ENCODE results near the gene VWA8.

VWA8 gene

DNA sequence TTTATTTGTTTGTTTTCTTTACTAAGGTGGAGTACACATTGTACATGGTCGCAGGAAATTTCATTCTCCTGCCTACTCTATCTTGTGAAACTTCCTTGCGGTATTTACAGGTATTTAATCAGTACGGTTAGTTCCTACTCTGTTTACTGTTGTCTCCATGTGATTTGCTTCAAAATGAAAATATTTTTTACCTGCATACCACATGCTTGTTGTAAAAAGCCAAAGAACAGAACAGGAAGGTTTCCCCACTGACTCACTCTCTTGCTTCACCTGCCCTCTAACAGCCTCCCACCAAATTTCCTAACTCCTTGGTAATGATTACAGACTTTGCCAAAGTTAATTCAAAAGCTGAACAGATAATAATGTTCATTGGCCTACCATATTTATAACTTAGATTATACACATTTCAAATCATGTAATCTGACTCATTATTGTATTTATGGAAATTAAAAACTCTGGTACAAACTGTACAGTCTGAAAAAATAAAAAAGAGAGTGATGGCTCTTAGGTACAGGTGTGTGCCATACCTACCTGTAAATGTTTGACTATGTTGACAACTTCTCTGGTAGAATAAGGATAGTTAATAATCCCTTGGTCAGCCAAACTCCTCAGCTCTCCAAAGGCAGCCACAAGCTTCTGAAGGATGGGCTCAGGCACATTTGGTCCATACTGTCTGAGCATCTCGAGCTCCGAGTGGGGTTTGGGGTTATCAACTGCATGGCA lies 239.9 kb downstream of the VWA8 start:
- DNase-seq = no peak

DNA sequence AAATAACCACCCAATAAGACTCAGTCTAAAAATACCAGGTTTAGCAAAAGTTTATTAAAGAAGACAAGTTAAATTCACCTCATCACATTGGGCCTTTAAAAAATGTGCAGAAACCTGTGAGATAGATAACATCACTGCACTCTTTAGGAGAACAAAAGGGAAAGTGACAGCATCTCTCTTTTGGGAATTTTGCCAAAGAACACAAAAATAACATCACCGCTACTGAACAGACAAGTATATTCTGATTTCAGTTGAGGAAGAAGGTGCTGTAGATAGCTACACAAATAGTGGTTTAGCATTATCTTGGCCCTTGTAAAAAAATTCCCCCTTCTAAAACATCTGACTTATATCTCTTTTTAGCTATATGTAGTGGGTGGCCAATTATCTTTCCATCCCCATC lies 244.7 kb downstream of the VWA8 start:
- DNase-seq = no peak

GRCh38 chr13:41713405-41713804 lies 247.5 kb downstream of the VWA8 start:
- DNase-seq = no peak

DNA sequence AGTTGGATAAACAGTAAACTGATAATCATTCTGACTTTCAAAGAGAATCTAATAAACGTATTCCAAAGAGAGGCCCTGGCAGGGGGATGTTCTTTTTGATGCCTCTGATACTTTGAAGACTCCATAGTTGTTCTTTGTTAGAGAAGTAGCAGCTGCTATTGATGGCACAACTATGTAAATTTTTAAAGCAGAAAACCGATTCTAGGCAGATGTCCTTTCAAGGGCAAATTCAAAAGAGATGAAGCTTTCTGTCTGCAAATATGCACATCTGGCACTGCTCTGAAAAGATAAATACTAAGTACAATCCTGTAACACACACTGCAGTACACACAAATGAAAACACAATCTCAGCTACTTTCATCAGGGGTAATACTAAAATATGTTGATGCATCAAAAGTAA lies 250.1 kb downstream of the VWA8 start:
- DNase-seq = no peak

DNA sequence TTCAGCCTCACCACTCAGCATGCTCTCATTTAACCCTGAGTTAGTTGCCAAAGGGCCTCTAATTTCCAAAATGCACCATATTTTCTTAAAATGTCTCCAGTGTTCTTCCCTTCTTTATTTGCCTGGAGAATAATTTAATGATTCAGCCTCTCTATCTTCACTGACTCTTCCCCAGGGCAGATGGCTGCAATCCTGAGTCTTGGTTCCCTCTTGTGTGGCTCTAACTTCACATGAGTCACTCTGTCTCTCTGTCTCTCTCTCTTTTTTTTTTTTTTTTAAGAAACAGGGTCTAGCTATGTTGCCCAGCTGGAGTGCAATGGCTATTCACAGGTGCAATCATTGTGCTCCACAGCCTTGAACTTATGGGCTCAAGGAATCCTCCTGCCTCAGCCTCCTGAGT lies 251.4 kb downstream of the VWA8 start:
- no peak for DNase-seq

GRCh38 chr13:41708713-41709112 lies 252.2 kb downstream of the VWA8 start:
- DNase-seq = no peak

- DNase-seq = no peak
These were observed 253.6 kb downstream of the VWA8 start for GRCh38 chr13:41707194-41707821.

DNA sequence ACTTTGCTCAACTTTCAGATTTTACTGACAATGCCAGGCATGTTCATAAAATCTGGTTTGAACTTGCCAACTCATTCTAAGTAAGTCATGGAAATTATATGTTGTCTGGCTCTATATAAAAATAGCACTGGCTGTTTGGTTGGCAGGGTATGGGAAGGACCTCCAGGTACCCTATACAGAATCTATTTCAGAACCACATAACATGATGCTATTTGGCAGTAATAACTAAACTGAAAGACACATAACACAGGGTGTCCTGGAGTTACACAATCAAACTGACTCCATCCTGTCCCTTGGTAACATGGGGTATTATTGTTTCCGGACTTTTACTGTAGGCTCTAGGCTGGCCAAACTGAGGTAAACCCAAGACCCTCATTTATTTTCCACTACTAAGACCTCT lies 254.8 kb downstream of the VWA8 start:
- no peak for DNase-seq

- no peak for DNase-seq
These were observed 258.4 kb downstream of the VWA8 start for GRCh38 chr13:41702540-41702939.

DNA sequence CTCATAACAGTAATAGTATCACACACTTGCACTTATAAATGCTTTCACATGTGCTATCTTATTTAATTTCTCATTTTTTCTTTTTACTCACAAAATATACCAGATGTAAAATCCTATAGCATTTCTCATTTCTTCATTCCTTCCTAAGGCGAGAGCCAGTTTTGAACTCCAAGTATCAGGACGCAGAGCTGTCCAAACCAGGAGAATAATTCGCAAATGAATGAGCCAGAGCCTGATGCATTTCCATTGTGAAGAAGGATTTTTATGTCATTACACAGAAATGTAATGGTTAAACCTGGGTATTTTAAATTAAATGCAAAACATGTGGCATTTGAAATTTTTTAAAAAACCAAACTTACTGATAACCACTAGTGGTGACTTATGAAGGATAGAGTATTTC lies 259.2 kb downstream of the VWA8 start:
- DNase-seq = no peak

- DNase-seq = no peak
These were observed 260.1 kb downstream of the VWA8 start for GRCh38 chr13:41700790-41701310.

DNA sequence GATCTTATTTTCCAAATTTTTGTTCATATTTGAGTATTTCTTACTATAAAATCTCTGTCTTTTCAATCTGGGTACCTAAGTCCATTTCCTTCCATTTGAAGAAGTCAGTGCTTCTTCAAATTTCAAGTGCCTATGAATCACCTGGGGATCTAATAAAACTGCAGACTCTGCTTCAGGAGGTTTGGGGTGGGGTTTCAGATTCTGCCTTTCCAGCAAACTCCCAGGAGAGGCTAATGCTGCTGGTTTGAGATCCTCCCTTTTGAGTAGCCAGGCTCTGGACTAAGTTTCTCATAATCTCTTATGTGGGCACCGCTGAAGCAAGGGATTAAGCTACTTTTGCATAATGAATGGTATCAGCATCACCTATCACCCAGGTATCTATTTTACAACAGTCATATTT lies 261.1 kb downstream of the VWA8 start:
- DNase-seq = no peak

DNA sequence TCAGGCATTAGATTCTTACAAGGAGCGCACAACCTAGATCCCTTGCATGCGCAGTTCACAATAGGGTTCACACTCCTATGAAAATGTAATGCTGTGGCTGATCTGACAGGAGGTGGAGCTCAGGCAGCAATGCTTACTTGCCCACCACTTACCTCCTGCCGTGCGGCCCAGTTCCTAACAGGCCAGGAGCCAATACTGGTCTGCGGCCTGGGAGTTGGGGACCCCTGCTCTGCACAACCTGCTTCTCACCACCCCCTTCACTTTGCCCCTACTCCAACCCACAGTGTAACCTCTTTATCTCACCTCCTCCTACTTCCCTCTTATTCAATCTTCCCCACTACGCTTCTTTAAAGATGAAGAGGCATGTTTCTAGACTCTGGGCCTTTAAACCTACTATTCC lies 263.3 kb downstream of the VWA8 start:
- DNase-seq = no peak

DNA sequence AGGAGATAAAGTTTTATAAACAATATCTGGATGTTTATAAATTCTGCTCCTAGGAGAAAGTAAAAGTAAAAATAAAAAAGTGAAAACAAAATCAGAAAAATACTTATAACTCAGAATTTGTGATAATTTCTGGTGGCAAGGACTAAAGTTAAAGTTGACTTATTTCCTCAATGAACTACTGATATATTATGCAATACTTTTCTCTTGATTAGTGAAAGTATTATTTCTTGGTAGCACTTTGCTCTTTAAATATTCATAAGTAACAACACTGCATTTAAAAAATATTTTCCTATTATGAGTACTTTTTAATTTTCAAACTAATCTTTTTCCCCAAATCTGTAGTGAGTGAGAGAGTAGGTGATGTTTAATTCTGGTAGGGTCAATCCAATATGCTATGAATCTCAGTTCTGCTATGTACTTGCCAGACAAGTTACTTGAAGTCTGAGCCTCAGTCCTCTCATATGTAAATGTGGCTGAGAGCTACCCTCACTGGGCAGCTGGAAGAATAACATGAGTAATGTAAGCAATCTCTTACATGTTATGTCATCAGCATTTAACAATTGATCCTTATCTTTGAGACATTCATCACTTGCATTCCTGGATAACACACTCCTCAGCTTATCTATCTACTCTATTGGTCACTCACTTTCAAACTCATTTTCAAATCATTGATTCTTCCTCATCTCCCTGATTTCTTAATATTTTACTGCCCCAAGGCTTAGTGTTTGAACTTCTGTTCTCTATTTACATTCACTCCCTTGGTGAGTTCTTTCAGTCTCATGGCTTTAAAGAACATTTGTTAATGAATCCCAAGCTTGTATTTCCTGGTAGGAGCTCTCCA lies 264.5 kb downstream of the VWA8 start:
- no peak for DNase-seq

GRCh38 chr13:41694545-41695301 lies 266.2 kb downstream of the VWA8 start:
- DNase-seq = no peak

DNA sequence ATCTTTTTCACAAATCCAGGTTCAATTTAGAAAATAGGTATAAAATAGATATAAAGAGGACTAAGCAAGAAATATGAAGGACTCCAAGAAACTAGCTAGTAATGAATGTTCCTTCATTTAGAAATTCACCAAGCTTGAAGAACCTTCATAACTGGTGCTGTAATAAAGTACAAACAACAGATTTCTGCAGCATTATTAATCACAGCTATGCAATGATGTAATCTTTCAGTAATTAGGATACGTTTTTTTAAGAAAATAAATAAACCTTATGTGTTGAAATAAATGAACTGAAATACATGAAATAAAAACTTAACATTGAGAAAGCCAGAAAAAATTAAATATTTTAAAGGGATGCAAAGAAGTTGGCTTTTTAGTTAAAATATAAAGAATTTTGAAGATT lies 267.5 kb downstream of the VWA8 start:
- DNase-seq = no peak

DNA sequence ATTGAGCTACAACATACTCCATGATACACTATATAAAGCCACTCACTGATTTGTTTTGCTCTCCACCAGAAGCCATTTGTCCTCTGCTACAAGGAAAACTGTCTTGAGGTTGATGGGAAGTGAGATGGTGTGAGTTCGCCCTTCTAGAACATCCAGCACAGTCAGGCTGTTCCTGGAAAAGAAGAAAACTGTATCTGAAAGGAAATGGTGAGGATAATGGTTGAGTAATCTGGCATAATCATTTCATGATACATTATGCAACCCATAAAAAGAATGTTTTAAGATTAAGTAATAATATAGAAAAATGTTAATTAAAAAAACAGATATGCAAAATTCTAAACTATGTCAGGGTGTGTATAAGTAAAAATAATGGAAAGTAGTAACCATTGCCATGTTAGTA lies 269.6 kb downstream of the VWA8 start:
- no peak for DNase-seq

GRCh38 chr13:41682766-41683165 lies 278.1 kb downstream of the VWA8 start:
- DNase-seq = no peak

- no peak for DNase-seq
These were observed 278.9 kb downstream of the VWA8 start for GRCh38 chr13:41682001-41682400.

DNA sequence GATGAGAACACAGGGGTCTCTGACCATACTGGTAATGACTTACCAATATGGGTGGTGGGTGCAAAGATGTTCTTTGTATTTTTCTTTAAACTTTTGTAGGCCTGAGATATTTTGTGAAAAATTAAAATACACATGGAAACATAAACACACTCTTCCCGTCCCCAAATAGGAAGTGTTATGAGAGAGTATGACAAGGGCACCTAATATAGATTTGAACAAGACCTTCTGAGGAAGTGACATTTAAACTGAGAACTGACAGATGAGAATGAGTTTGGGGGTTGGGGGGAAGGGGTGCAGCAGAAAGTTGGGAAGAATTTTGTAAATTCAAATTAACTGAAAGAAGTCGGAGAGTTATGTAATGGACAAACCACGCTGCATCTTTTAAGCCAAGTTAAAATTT lies 279.3 kb downstream of the VWA8 start:
- no peak for DNase-seq

- no peak for DNase-seq
These were observed 280.0 kb downstream of the VWA8 start for GRCh38 chr13:41680900-41681299.

- DNase-seq = no peak
These were observed 282.1 kb downstream of the VWA8 start for GRCh38 chr13:41678848-41679247.

- no peak for DNase-seq
These were observed 282.7 kb downstream of the VWA8 start for GRCh38 chr13:41678249-41678648.

All from activated CD4-positive, alpha-beta T cell treated with anti-CD3 and anti-CD28 coated beads, Interleukin-2, Interleukin-6, amounts not matched to agents 100 ng/mL and 50 ng/mL, durations not matched to agents 16 hours and 8 hours (primary cell).